ENCODE measurements around the gene MAPKAP1.

MAPKAP1 gene

DNA sequence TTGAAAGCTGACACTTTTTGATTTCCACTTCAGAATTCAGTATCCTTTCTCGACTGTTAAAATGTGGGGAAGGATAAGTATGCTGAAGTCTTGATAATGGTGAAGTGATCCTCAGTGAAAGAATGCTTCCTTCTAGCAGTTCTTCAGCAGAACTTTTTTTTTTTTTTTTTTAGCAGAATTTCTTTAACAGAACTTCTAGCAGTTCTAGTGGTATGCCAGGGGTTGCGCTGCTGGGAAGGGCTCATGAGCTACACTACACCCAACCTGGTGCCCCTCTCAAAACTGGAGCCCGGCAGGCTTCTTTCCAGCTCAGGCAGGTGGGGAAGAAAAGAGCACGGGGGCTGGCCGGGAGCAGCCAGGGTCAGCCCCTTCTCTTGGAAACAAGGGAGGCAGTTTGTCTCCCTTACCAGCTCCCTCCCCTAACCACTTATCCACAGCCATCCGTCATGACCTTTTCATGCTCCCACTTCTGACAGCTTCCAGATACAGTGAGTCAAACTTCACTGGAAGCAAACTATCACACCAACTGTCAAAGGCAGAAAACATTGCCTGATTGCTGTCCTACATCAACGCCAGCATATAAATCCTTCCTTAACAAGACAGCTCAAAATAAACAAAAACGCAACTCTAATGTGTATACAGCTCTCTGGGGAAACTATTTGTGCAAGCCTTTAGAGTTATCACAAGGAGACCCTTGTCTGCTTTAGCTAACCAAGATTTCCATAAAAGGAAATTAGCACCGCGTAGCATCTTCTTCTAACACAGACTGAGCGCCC, 233.9 kb downstream of the MAPKAP1 start:
- no peak for DNase-seq

DNA sequence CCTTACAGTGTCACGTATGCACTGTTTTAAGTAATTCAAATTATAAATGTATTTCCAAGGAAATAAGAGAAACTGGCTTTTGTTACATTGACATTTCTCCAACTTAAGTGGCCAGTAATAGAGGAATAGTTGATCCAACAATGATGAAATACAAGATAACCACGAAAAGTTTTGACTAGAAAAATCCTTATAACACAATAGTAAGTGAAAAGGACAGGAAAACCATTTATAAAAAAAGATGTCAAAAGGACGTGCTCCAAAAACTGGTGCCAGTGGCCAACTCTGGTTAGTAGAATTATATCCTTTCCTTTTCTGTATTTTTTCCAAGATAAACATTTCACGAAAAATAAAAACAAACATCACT, 234.5 kb downstream of the MAPKAP1 start:
- no peak for DNase-seq

DNA sequence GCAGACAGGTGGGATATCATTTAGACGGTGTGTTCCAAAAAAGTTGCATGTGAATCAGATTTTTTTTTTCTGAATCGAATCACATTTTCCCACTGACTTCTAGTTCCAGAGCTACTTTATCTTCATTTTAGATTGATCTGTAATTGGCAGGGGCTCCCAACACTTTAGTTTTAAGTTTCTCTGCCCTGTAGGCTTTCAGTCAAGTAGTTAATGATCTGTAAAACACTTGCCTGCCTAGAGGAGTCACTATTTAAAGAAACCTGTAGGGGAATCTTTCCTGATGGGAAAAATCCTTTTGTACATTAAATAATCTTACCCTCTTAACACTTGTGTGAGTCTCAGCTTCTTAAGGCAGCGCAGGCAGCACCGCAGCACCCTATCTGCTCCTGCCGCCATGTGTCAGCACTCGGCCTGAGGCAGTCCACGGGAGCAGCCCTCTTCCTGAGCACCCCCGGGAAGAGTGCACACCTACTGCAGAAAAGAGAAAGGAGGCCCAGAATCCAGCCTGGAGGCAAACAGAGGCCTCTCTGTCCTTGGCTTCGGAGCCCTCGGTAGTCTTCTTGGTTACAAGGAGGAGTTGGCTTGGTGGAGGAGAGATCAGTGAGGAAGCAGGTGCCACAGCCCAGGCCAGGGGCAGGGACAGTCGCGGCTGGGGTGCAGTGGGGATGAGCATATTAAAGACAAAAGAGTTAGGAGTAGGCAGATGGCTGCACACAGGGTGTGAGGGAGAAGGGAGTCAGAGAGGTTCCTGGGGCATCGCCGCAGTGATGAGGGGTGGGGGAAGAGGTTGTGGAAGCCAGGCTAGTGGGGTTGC, 236.0 kb downstream of the MAPKAP1 start:
- DNase-seq: no peak

DNA sequence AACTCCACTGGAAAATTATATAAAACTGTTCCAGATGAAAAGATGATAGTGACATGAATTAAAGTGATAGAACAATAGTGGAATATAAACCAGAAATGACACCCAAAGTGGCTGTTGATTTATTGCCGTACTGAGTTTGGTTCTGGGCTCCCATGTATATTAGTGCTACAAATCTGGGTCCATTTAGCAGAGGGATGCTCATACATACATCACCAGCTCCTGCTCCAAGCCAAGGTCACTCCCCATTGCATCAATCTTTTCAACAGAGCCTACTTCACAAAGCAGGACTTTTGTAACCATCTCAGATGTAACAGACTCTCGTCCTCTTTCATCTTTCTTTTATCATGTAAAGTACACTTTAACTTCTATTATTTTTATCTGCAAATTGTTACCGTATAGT, 236.8 kb downstream of the MAPKAP1 start:
- DNase-seq: no peak

DNA sequence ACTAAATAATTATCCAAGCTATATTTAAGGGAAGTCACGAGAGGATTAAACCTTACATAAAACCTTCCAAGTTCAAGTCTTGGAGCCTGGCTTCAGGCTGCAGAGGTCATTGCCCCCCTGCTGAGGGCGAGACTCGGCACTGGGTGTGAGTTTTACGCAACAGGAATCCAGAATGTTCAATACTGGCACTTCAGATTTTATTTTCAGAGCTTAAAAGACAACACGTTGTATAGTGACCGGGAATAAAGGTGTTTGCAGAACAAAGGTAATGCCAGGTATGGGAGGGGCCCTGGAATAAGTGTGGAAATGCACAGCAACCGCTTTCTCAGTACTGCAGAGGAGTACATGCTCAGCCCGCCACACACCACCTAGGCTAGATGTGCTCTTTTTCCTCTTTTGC, 238.4 kb downstream of the MAPKAP1 start:
- no peak for DNase-seq

DNA sequence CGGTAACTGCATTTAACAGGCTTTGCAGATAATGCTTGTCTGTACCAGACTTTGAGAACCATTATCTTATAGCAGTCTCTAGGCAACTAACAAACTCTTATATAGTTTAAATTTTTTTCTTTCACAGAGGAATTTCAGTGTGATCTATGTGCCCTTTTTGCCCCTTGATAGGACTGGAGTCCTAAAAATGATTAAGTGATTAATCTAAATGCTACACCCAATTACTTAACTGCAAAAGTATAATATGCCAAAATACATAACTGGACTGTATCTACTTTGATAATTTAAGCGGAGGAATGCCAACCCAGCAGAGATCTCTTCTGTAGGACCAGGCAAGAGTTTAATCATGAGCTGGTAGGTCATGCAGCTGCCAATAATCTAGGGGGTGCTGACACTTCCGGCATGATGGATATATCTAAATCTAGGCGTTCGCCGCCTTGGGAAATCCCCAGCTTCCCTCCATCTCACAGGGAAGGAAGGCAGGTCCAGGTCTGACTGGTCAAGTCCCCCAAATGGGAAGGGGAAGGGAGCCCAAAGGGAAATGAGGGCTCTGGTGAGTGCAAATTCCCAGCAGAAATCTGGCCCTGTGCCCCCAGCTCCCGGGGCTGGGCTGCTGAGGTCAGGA, 239.8 kb downstream of the MAPKAP1 start:
- DNase-seq: no peak

DNA sequence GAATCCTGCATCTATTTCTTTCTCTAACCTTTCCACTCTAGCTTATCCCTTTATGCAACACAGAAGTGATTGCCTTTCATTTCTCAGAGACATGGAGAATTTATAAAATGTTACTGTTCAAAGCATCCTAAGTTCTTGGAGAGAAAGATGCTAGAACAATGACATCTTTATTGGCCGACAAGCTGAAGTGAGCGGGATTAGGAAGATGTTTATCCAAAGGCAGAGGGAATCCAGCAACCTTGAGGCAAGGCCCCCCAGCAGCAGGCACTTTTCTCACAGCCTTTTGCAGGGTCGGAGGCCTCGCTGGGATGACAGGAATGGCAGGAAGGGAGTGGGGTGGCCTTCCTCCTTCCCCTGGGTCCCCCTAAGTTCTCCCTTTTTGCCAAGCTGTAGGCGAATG, 240.6 kb downstream of the MAPKAP1 start:
- DNase-seq: no peak

DNA sequence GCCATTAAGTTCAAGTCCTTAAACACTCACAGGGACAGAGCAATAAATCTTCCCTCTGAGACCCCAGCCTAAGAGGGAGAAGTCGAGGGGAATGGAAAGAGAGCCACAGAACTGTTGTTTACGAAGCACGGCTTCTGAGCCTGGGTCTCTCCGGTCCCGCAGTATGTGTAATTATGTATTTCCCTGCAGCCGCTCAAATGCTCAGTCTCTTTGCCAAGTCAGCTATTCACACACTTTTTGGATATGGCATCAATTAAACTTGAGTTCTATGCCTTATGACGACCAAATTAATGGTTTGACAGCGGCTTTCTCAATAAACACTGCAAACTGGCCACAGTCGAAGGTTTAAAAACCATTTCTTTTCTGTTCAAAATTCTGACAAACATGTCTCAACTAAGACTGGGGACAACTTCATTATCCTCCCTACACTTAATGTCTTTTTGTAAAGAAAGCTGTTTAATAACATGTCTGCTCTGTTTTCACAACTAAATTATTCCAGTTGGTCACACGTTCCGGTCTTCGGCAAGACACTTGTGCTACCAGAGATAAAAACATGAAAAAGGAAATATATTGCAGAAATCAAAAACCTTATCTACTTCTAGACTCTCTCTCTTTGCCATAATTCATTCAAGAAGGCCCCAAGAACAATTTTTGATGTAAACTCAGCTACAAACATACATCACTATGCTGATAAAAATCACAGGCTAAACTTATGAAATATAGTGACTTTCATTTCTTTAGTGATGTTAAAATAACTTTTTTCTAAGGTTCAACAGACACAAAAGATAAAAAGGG, 242.2 kb downstream of the MAPKAP1 start:
- DNase-seq: no peak

DNA sequence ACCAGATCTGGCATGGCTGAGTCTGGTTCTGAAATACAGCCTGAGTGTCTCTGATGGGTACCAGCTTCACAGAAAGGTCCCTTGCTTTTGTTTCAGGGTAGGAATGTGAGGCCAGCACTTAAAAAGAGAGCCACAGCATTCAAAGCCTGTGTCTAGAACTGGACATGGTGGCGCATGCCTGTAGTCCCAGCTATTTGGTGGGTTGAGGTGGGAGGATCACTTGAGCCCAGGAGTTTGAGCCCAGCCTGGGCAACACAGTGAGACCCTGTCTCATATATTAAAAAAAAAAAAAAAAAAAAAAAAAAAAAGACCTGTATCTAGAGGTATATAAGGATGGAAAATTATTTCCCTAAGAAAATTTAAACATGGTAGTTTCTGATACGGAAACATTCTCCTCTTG, 243.1 kb downstream of the MAPKAP1 start:
- DNase-seq: no peak

DNA sequence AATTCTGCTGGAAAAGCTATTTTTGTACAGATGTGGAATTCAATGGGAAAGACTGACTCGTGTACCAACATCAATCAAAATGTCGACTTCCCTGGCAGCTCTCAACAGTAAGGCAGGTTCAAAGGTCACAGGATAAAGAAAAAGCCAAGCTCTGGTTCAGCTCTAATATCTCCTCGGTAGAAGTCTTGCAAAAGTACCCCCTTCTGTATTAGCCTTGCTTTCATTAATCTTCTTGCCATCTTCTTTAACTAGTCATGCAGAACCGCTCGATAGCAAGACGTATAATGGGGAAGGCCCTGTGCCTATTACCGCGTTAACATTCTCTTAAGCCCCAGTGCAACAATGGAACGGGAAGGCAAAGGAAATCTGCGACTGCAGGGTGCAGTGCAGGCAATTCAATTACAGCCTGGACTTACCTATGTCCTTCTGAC, 244.1 kb downstream of the MAPKAP1 start:
- no peak for DNase-seq

DNA sequence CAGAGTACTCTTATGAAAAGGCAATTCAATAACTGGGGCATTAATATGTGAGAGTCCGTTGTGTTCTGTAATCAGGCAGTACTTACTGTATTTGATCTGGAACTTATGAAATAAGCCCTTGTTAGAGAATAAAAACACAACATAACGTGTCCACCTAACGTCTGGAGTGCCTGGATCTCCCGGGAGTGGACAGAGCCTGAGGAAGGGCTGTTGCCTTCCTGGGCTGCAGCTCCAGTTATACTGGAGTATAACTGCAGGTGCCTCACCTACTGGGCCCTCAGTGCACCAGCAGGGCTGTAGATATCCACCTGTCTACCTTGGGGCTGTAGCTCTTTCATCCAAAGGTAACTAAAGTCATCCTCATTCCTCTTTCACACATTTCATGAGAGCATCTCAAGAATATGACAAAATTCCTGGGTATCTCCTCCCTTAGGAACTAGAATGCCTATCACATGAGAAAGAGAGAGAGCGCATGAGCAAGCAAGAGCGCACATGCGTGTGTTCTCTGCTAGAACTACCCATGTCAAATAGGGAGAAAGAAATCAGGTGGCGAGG, 245.3 kb downstream of the MAPKAP1 start:
- no peak for DNase-seq

DNA sequence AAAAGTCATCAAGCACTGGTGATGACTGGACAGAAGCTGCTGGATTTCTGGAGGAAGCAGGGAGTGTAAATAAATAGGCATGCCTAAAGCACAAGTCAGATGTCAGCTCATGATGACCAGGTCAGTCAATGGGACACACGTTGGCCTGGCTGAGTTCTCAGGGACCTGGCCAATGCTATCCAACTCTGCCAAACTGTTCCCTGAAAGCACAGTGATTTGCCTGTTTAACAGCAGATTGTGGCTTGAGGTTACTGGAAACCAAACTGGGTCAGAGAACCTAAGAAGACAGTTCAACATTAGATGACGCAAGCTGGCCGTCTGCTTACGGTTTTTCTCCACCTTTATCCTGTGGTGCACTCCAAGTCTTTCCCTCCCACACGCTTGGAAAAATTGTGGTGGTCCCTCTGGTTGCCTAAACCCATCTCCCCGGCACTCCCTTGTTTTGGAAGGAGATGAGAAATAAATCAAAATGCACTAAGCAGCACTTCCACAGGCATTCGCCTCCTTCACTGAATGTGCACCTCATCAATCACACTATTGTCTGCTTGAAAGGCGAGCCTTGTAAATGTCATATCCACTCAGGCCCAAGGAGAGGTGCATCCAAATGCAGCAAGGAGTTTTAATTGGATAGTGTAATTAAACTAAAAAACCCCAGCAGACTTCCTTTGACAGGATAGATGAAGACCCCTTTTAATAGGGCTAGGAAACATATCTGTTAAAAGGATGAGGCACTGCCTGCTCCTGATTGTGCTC, 245.9 kb downstream of the MAPKAP1 start:
- no peak for DNase-seq

DNA sequence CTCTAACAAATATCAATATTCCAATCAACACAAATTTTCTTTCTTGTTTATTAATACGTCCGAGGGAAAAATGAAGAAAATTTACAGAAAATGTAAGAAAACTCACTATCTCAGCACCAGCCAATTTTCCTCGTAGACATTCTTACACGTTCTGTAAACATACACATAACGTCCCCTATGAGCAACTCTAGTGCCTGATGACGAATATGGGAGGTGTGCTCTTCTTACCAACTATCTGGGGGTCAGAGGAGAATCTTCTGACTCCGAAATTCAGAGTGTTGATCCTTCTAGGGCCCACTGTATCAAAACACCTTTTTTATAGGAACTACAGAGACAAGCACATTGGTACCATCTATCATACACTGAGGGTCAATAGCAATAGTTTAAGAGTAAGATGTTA, 246.7 kb downstream of the MAPKAP1 start:
- no peak for DNase-seq

DNA sequence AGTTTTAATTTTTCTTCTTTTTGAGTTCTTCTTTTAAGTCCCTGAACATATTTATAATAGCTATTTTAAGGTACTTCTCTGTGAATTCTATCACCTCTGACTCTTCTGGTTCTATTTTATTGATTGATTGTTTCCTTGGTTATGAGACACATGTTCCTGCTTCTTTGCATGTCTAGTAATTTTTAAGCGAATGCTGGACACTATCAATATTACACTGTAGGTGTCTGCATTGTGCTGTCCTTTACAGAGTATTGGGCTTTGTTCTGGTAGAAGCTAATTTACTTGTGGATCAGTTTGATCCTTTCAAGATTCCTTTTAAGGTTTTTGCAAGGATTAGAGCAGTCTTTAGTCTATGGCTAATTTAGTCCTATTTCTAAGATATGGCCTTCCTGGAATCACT, 249.7 kb downstream of the MAPKAP1 start:
- DNase-seq: no peak

DNA sequence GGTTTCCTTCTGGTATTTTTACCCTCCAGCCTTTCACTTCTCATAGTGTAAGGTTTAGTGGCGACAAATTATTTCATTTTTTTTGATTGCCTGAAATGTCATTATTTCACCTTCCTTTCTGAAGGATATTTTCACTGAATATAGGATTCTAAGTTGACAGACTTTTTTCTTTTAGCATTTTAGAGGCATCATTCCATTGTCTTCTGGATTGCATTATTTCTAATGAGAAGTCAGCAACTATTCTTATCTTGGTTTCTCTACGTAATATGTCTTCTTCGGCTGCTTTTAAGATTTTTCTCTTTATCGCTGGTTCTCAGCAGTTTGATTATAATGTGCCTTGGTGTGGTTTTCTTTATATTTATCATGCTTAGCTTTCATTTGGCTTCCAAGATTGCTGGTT, 251.1 kb downstream of the MAPKAP1 start:
- DNase-seq: no peak

DNA sequence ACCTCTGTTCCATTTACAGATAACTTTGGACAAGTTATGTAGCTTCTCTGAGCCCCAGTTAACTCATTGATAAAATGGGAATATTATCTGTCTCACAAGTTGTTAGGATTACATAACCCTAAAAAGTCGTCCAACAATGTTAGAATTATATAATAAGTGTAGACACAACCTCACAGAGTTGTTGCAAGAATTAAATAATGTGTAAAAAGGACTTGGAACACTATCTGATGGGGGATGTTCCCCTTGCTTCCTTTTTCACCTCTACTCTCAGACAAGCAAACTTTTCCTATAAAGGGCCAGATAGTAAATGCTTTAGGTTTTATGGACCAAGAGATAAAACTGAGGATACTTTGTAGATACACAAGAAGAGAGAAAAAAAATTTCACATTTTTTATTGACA, 251.9 kb downstream of the MAPKAP1 start:
- no peak for DNase-seq

DNA sequence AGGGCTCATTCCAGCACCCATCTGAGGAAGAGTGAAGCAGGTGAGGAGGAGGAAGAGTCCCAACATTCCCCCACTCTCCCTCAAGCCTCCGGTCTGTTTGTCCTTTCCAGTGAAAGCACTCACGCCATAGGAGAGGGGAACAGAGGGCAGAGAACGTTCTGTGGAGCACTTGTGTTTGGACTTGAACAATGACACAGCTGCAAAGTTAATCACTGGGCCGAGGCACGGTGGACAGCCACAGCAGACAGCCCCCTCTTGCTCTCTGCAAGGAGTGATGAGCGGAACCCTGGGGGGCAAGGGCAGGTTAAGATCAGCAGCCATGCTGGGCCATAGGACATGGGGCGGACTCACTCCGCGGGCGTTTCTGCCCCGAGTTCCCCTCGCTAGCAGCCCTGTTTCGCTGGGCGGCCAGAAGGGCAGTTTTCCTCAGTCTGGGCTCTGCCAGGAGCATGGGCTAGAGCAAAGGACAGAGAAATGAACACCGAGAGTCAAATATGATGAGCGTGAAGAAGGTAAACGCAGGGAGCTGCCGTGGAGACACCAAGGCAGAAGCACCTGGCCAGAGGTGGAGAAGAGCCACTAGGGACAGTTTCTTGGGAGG, 259.7 kb downstream of the MAPKAP1 start:
- no peak for DNase-seq

DNA sequence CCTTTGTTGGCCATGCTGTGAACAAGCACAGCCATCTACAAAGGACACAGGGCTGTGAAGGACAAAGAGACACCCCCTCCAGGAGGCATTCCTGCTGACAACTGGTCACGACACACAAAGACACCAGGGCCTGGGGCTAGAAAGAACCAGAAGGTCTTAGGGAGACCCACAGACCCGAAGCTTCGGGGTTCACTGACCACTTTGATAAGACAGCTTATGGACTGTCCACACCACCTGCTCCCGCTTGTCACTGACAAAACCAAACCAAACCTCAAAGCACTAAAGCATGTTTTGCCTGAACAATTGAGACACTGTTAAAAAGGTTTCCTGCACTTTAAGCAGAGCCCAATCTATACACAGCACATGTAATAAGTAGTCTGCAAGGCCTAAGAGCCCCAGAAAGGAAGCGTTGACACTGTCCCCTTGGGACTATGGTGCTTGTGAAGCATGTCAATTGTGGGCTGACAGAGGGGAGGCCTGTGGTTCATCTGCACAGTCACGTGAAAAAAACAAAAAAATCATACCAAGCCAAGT, 260.4 kb downstream of the MAPKAP1 start:
- DNase-seq: no peak

DNA sequence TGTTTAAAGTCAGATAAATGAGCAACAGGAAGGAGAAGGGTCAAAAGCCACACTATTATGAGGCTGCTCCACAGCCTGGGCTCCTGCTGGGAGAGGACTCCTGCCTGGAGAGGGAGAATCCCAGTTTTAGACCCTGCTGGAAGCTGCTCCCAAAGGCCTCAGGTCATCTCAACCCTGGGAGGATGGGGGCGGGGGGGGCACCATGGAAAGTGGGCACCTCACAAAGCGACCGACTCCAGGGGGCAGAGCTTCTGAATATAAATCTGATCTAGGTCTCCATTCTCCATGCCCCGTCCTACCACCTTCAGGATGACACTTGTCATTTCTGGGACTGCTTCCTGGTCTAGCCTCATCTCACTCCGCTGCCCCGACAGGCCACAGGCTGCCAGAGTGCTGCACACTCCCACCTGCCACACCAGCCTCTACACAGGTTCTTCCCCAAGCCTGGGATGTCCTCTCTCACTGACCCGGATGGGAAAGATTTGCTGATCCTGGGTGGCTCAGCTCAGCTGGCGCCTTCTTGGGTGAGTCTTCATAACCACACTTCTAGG, 262.0 kb downstream of the MAPKAP1 start:
- no peak for DNase-seq

DNA sequence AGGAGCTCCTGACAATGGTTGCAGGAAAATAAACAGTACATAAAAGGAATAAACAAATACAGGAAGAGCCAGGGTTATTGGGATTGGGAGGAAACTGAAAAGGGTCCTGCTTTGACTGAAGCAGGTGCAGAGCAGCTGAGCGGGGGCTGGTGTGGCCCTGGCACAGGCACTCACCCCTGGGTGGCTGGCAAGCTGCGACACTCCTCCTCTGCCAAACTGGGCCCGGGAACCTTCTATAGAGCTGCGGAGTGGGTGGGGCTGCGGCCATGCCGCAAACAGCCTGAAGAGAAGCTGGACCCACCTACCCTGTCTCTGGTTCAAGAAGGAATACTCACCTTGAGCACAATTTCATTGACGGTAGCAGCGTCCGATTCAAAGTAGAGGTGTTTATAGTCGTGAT, 262.8 kb downstream of the MAPKAP1 start:
- DNase-seq: no peak

DNA sequence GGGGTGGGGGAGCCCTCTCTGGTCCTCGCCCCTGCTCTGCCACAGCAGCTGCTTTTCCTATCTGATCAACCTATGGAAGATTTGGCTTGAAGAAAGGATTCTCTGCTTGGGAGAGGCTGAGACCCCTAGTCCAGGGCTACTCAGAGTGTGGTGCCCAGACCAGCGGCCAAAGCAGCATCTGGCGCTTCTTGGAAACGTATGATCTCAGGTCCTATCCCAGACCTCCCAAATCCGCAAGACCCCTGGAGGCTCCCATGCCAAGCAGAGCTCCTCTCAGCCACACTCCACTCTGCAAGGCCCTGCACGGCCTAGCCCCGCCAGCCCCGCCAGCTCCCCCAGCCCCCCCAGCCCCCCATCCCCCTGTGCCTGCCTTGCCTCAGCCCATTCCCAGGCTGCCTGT, 263.6 kb downstream of the MAPKAP1 start:
- DNase-seq: no peak
